GM19455 (cell line): ENCODE results near the gene HSPH1.
"Not testable (repeated sequence)": the region's sequence is repeated elsewhere in the genome, so short reads cannot be mapped to it uniquely, and the experiment has no call there.

Source experiments
- ATAC-seq: cut with Tn5 transposase; IDR thresholded peaks from one replicate; pipeline ENCODE4 v1.9.1; 2021; ENCODE audit not compliant: unreplicated experiment

Gene HSPH1

DNA sequence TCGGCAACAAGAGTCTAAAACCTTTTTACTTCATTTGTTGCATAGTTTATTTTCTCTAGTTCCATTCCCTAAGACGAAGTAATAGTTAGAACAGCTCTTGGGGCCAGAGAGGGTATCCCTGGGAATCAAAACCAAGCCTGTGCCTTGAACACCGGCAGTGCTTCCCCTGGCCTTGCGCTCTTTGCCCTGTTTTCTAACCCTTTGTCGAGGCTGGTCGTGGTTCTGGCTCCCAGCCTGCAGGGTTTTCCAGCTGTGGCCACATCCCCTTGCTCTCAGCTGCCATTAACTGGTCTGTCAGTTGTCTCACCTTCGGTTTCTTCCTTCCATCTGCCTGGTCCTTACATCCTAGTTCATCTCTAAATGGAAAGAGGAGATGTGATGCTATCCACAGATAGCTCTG is 61.0 kb downstream of the HSPH1 start:
- no peak for ATAC-seq

DNA sequence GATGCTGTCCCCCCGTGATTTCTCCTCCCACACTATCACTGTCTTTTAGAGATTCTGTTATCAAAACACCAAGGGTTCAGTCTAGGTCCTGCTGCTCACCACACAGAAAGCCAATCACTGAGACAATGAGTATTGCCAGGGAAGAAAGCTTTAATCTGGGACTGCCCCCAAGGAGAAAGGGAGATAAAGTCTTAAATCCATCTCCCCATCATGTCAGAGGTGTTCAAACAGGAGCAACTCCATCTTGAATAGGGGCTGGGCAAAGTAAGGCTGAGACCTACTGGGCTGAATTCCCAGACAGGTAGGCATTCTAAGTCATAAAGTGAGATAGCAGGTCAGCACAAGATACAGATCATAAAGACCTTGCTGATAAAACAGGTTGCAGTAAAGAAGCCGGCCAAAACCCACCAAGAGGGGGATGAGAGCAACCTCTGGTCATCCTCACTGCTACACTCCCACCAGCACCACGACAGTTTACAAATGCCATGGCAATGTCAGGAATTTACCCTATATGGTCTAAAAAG is 63.7 kb downstream of the HSPH1 start:
- ATAC-seq: not testable (repeated sequence)

DNA sequence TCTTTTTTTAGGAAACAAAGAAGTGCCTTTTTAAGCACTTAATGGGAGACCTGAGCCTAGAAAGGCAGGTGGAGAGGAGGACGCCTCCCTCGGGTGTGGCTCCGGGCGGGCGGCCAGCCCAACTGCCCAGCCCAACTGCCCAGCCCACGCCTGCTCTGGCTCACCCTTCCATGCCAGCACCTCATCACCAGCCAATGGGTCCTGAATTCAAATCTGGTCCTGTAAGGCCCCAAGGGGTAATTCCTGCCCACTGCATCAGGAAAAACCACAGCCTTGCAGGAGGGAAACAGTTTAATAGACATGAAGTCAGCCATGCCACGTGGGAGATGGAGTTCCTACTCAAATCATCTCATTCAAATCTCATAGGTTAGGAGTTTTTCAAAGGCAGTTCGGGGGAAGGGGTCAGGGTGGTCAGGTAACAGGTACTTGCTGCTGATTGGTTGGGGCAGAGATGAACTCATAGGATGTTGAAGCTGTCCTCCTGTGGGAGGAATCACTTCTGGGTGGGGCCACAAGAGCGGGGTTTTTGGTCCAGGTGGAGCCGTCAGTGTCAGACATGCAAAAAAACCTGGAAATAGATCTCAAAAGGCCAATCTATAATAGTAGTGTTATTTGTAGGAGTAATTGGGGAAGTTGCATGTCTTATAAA is 64.9 kb downstream of the HSPH1 start:
- no peak for ATAC-seq

DNA sequence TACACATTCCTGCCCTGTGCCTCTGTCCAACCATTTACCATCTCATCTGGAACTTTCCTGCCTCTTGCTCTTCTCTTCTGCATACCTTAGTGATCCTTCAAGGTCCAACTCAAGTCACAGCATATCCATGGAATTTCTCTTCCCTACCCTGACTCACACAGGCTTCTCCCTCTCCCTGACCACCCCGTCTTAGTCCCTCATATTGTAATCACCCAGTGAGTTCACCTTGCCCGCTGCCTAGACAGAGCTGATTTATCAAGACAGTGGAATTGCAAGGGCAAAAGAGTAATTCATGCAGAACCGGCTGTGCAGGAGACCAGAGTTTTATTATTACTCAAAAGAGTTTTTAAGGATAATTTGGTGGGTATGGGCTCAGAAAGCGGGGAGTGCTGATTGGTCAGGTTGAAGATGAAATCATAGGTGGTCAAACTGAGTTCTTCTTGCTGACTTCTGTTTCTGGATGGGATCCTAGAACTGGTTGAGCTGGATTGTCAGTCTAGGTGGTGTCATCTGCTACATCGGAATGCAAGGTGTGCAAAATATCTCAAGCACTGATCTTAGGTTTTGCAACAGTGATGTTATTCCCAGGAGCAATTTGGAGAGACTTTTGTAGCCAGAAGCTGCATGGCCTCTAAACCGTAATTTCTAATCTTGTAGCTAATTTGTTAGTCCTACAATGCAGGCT is 67.2 kb downstream of the HSPH1 start:
- ATAC-seq: no peak

GRCh38 chr13:31093145-31093885 is 68.4 kb downstream of the HSPH1 start:
- ATAC-seq: no peak

DNA sequence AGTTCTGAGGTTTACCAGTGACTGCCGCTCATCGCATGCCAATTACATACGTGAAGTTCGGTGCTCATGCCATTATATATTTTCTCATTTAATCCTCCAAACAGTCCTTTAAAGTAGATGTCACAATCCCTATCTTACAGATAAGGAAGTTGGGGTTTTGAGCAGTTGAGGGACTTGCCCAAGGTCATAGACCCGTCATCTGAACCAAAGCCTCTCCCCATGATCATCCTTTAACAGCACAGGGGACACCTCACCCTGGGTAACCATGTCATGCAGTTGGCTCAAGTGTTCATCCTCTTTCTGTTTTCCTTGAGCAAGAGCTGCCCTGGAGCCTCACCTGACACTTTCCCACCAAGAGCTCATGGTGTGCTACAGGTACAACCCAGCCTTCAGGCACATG is 69.1 kb downstream of the HSPH1 start:
- ATAC-seq: no peak

GRCh38 chr13:31090961-31091624 is 70.6 kb downstream of the HSPH1 start:
- no peak for ATAC-seq

DNA sequence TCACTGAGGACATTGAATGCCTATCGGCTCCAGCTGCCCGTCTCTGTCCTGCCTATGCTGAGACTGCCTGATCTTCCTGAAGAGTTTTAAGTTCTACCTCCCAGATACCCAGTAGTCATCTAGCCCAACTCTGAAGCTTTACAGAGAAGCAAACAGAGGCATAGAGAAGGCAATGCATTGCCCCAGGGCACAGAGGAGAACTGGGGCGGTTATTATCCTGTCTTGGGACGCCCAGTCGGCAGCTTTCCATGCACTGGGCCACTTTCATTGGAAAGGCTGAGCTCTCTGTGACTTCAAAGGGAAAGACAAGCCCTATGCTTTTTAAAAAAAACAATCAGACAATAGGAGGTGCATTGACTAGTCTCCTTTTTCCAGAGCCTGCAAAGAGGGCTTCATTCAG is 71.6 kb downstream of the HSPH1 start:
- no peak for ATAC-seq

GRCh38 chr13:31089649-31090048 is 72.1 kb downstream of the HSPH1 start:
- no peak for ATAC-seq

- ATAC-seq: no peak
Measured at GRCh38 chr13:31088826-31089420, 72.8 kb downstream of the HSPH1 start.
